Stomach (tissue), 9 donors: Measurements from ENCODE around the gene STPG4. TPM values are rescaled to one million over a fixed set of nuclear protein-coding genes. Genes with fewer than 3 reads are reported as not detected.

Experiments used
- DNase-seq, 2 donors: peaks; one replicate each; pipeline versions ENCODE4 v3.0.0 to v3.0.0-alpha.2; 2013 to 2019
- H3K27ac ChIP-seq, 5 donors: fragments of 200-600 bp in 4 of 5; sonication (generic) in 4 of 5; one replicate each; pipeline ENCODE4 v1.5.1; 2013 to 2019; ENCODE audit warnings: mild to moderate bottlenecking in 1 of 5, moderate library complexity in 1 of 5
- H3K27me3 ChIP-seq, 3 donors: fragments of 200-600 bp; sonication (generic); one replicate each; pipeline ENCODE4 v1.5.1; 2017 to 2019; ENCODE audit warnings: mixed run types in 1 of 3
- H3K36me3 ChIP-seq, 4 donors: fragments of 200-600 bp; sonication (generic); 1 replicate in 3 of 4; 2 replicates in 1 of 4; pipeline ENCODE4 v1.5.1; 2016 to 2019
- H3K4me1 ChIP-seq, 4 donors: fragments of 200-600 bp; sonication (generic); one replicate each; pipeline ENCODE4 v1.5.1; 2016 to 2019
- H3K4me3 ChIP-seq, 4 donors: fragments of 200-600 bp; sonication (generic) in 3 of 4; one replicate each; pipeline ENCODE4 v1.5.1; 2016 to 2019; ENCODE audit warnings: mild to moderate bottlenecking in 1 of 4
- H3K9me3 ChIP-seq, 4 donors: fragments of 200-600 bp; sonication (generic); one replicate each; pipeline ENCODE4 v1.5.1; 2016 to 2019
- EP300 ChIP-seq: sonication (generic); formaldehyde crosslinking; IDR thresholded peaks from one replicate; pipeline ENCODE4 v1.6.1; 2017; ENCODE audit warnings: antibody characterized with exemption
- POLR2A ChIP-seq, 4 donors: fragments of 450-650 bp; IDR thresholded peaks; one replicate each; pipeline ENCODE4 v1.6.1; 2016; ENCODE audit warnings: antibody characterized with exemption in 4 of 4, control low read depth in 2 of 4, mild to moderate bottlenecking in 1 of 4, moderate library complexity in 1 of 4
- POLR2AphosphoS5 ChIP-seq, 3 donors: sonication (generic); formaldehyde crosslinking; IDR thresholded peaks; one replicate each; pipeline ENCODE4 v1.6.1; 2016; ENCODE audit warnings: antibody characterized with exemption in 3 of 3
- WGBS, 5 donors: extraction: QIAGEN DNeasy Blood & Tissue Kit in 3 of 5; methylation state at CpG; one replicate each; pipeline versions ENCODE4 v1.1.5 to v1.1.7; 2013 to 2018; 5-methylcytosine and 5-hydroxymethylcytosine counted together
- intact Hi-C: fragments of 100-400 bp; cut with DNase I; formaldehyde crosslinking; loops from one replicate; pipeline ENCODE4 v1.15.1; 2023; ENCODE audit warnings: low total_unique reads
- polyA plus RNA-seq, 3 donors: library from polyadenylated mRNA; stranded (reverse); fragments of 200-250 nt; gene quantifications; one replicate each; pipeline ENCODE4 v1.2.3, GENCODE V29; 2013
- total RNA-seq, 5 donors: library from RNA; depleted of rRNA; stranded (reverse); fragments of >200 nt; gene quantifications; one replicate each; pipeline versions ENCODE4 v1.1.0 to v1.2.3, GENCODE V29; 2014 to 2016
- TF ChIP-seq, protein P1 (sequence below), 7 experiments: fragments of 450-650 bp in 4 of 7; fragments of 200-600 bp in 3 of 7; sonication (generic) in 3 of 7; IDR thresholded peaks; one replicate each; pipeline ENCODE4 v1.5.1; 2016 to 2019; ENCODE audit warnings: antibody characterized with exemption in 7 of 7, control low read depth in 2 of 7, mild to moderate bottlenecking in 1 of 7
- donor health status: healthy with polysubstance abuse.
- donor health status: Bipolar disorder and iron deficiency.
- donor health status: healthy.

The STPG4 gene
- total and polyA plus RNA-seq, 8 donors, result not detected

DNA sequence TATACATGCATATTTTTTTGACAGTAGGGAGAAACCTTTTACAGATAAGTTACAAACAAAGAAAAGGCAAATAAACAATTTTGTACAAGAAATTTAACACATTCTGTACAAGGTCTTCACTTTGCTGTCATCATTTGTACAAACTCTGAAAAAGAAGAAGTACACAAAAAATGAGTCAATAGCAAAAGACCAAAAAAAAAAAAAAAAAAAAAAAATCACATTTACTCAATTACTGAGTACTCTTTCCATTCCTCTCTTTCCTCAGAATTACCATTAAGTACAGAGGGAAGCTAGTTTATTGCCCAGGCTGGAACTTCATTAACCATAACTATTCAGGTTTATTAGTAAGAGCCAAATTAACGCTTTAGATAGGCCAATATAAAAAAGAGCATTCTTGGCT is 5.6 kb upstream of the STPG4 start:
- Histone ChIP-seq H3K4me3 (no peak overlapping the region), H3K9me3 (no peaks in the 10 kb centered on the region), H3K36me3 (peaks cover 30 to 70% (median 60%) of the 10 kb centered on the region in 4 donors), H3K27me3 (no peaks in the 10 kb centered on the region), H3K27ac (no peak overlapping the region), H3K4me1 (peaks cover 0 to 39% (median 12%) of the 10 kb centered on the region in 4 donors)
- 94 to 100% (median 98%) methylated on average over 1 of the region's 1 CpG for WGBS, 5 donors
- TF ChIP-seq EP300, result no peak
- TF ChIP-seq POLR2A (IDR thresholded peaks at IDR 0.05), result no peak
- TF ChIP-seq, protein P1, sequence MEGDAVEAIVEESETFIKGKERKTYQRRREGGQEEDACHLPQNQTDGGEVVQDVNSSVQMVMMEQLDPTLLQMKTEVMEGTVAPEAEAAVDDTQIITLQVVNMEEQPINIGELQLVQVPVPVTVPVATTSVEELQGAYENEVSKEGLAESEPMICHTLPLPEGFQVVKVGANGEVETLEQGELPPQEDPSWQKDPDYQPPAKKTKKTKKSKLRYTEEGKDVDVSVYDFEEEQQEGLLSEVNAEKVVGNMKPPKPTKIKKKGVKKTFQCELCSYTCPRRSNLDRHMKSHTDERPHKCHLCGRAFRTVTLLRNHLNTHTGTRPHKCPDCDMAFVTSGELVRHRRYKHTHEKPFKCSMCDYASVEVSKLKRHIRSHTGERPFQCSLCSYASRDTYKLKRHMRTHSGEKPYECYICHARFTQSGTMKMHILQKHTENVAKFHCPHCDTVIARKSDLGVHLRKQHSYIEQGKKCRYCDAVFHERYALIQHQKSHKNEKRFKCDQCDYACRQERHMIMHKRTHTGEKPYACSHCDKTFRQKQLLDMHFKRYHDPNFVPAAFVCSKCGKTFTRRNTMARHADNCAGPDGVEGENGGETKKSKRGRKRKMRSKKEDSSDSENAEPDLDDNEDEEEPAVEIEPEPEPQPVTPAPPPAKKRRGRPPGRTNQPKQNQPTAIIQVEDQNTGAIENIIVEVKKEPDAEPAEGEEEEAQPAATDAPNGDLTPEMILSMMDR (IDR thresholded peaks at IDR 0.05), result no peak
- TF ChIP-seq POLR2AphosphoS5 (IDR thresholded peaks at IDR 0.05), result no peak
- no peak for DNase-seq
- intact Hi-C loops, result no loop called here

DNA sequence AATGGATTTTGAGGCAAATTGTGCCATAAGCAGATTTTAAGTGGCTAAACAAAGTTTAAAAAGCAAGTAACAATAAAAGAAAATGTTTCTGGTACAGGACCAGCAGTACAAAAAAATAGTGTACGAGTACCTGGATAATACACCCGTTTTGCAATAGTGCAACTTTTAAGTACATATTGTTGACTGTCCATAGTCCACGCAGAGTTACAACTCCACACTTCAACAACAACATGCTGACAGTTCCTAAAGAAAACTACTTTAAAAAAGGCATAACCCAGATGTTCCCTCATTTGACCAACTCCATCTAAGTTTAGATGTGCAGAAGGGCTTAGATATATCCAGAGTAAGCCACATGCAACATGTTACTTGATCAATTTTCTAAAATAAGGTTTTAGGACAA is 5.1 kb upstream of the STPG4 start:
- intact Hi-C loops, result no loop called here
- Histone ChIP-seq H3K4me3 (no peak overlapping the region), H3K9me3 (no peaks in the 10 kb centered on the region), H3K36me3 (peaks cover 31 to 74% (median 62%) of the 10 kb centered on the region in 4 donors), H3K27me3 (no peaks in the 10 kb centered on the region), H3K4me1 (peaks cover 0 to 35% (median 10%) of the 10 kb centered on the region in 4 donors), H3K27ac (no peak overlapping the region)
- no peak for DNase-seq
- 88 to 95% (median 90%) methylated on average over 3 of the region's 3 CpGs for WGBS, 5 donors
- TF ChIP-seq POLR2A (IDR thresholded peaks at IDR 0.05) (no peak), POLR2AphosphoS5 (IDR thresholded peaks at IDR 0.05) (no peak), EP300 (no peak)
- TF ChIP-seq, protein P1 (IDR thresholded peaks at IDR 0.05), result no peak

DNA sequence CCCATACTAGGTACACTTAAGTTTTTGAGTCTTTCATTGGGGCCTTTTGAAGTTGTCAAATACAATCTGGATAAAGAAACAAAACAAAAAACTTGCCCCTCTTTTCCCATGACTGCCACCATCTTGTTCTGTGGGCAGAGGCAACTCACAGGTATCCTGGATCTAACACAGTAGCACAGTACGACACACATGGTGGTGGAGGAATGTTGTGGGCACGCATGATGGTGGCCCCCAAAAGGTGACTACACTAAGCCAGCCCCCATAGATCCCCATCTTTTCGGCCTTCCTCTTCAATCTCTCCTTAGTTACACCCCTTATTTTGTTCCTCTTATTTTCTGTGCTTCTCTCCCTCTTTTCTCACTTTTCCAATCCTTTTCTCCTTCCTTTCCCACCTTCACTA is 4.5 kb upstream of the STPG4 start:
- intact Hi-C loops, result no loop called here
- Histone ChIP-seq H3K36me3 (peaks cover 35 to 80% (median 68%) of the 10 kb centered on the region in 4 donors), H3K27me3 (no peaks in the 10 kb centered on the region), H3K4me1 (peaks cover 0 to 31% (median 8%) of the 10 kb centered on the region in 4 donors), H3K27ac (no peak overlapping the region), H3K9me3 (no peaks in the 10 kb centered on the region), H3K4me3 (no peak overlapping the region)
- 93 to 100% (median 97%) methylated on average over 3 of the region's 3 CpGs for WGBS, 5 donors
- no peak for DNase-seq
- TF ChIP-seq POLR2A (IDR thresholded peaks at IDR 0.05) (no peak), EP300 (no peak), POLR2AphosphoS5 (IDR thresholded peaks at IDR 0.05) (no peak)
- TF ChIP-seq, protein P1 (IDR thresholded peaks at IDR 0.05), result no peak

DNA sequence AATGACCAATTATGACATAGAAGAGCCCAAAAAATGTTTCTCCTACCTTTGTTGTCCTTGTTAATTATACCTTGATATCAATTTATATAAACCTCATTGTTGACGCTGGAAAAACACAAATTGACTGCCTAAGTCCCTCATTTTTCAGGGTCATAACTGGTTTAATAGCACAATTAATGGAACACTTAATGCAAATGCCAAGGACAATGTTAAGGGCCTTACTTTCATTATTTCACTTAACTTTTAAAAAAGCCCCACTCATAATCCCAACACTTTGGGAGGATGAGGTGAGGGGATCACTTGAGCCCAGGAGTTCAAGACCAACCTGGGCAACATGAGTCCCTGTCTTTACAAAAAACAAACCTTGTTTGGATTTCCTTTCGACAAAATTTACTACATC is 3.5 kb upstream of the STPG4 start:
- Histone ChIP-seq H3K4me1 (peaks cover 0 to 25% (median 7%) of the 10 kb centered on the region in 4 donors), H3K27ac (no peak overlapping the region), H3K4me3 (no peak overlapping the region), H3K36me3 (peaks cover 35 to 87% (median 68%) of the 10 kb centered on the region in 4 donors), H3K9me3 (no peaks in the 10 kb centered on the region), H3K27me3 (no peaks in the 10 kb centered on the region)
- DNase-seq, result no peak
- no peak for TF ChIP-seq POLR2AphosphoS5 (IDR thresholded peaks at IDR 0.05)
- TF ChIP-seq, protein P1 (IDR thresholded peaks at IDR 0.05), result no peak
- no peak for TF ChIP-seq EP300
- TF ChIP-seq POLR2A (IDR thresholded peaks at IDR 0.05), result no peak
- intact Hi-C loops, result no loop called here
- WGBS, 5 donors, result 95 to 96% (median 96%) methylated on average over 2 of the region's 2 CpGs
